ENCODE measurements around the gene NHSL2.

DNA sequence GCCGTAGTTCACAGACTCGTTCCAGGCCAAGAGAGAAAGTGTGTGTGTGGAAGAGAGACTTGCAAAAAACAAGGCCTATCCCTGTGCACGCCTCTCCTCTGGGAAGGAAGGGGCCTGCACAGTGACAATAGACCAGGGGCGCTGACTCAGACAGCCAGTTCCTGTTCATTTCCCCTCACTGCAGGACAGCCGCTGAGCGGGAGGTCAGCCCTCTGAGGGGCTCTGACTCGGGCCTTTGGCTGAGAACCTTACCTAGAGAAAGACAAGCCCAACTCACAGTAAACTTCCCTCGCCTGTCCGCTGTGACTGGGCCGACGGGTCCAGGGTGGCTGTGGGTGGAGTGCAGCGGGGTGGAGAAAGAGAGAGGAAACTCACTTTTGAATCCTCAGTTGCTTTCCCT, 169.0 kb downstream of the NHSL2 start:
- TF ChIP-seq, protein P1, sequence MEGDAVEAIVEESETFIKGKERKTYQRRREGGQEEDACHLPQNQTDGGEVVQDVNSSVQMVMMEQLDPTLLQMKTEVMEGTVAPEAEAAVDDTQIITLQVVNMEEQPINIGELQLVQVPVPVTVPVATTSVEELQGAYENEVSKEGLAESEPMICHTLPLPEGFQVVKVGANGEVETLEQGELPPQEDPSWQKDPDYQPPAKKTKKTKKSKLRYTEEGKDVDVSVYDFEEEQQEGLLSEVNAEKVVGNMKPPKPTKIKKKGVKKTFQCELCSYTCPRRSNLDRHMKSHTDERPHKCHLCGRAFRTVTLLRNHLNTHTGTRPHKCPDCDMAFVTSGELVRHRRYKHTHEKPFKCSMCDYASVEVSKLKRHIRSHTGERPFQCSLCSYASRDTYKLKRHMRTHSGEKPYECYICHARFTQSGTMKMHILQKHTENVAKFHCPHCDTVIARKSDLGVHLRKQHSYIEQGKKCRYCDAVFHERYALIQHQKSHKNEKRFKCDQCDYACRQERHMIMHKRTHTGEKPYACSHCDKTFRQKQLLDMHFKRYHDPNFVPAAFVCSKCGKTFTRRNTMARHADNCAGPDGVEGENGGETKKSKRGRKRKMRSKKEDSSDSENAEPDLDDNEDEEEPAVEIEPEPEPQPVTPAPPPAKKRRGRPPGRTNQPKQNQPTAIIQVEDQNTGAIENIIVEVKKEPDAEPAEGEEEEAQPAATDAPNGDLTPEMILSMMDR (IDR thresholded peaks at IDR 0.05): no peak
- TF ChIP-seq, protein P2, sequence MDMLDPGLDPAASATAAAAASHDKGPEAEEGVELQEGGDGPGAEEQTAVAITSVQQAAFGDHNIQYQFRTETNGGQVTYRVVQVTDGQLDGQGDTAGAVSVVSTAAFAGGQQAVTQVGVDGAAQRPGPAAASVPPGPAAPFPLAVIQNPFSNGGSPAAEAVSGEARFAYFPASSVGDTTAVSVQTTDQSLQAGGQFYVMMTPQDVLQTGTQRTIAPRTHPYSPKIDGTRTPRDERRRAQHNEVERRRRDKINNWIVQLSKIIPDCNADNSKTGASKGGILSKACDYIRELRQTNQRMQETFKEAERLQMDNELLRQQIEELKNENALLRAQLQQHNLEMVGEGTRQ (IDR thresholded peaks at IDR 0.05; ENCODE audit: borderline replicate concordance, low read depth, low read length): no peak
- TF ChIP-seq, protein P3, sequence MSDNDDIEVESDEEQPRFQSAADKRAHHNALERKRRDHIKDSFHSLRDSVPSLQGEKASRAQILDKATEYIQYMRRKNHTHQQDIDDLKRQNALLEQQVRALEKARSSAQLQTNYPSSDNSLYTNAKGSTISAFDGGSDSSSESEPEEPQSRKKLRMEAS (IDR thresholded peaks at IDR 0.05; ENCODE audit: low read depth): no peak
- TF ChIP-seq, protein P4, sequence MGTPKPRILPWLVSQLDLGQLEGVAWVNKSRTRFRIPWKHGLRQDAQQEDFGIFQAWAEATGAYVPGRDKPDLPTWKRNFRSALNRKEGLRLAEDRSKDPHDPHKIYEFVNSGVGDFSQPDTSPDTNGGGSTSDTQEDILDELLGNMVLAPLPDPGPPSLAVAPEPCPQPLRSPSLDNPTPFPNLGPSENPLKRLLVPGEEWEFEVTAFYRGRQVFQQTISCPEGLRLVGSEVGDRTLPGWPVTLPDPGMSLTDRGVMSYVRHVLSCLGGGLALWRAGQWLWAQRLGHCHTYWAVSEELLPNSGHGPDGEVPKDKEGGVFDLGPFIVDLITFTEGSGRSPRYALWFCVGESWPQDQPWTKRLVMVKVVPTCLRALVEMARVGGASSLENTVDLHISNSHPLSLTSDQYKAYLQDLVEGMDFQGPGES (IDR thresholded peaks at IDR 0.05; ENCODE audit: low read depth, low read length): no peak
- TF ChIP-seq EP300 (IDR thresholded peaks at IDR 0.05; ENCODE audit: borderline replicate concordance in 1 of 2, low read depth in 1 of 2, low read length in 1 of 2) (no peak), SIN3A (IDR thresholded peaks at IDR 0.05; ENCODE audit: borderline replicate concordance, low read depth, low read length) (no peak), RAD21 (IDR thresholded peaks at IDR 0.05; ENCODE audit: low read length) (no peak), EZH2phosphoT487 (IDR thresholded peaks at IDR 0.05; ENCODE audit: borderline replicate concordance, low read depth) (no peak), CHD2 (IDR thresholded peaks at IDR 0.05; ENCODE audit: low read length, partially characterized antibody) (no peak), YY1 (IDR thresholded peaks at IDR 0.05; ENCODE audit: low read depth) (no peak)
- TF ChIP-seq, protein P5, sequence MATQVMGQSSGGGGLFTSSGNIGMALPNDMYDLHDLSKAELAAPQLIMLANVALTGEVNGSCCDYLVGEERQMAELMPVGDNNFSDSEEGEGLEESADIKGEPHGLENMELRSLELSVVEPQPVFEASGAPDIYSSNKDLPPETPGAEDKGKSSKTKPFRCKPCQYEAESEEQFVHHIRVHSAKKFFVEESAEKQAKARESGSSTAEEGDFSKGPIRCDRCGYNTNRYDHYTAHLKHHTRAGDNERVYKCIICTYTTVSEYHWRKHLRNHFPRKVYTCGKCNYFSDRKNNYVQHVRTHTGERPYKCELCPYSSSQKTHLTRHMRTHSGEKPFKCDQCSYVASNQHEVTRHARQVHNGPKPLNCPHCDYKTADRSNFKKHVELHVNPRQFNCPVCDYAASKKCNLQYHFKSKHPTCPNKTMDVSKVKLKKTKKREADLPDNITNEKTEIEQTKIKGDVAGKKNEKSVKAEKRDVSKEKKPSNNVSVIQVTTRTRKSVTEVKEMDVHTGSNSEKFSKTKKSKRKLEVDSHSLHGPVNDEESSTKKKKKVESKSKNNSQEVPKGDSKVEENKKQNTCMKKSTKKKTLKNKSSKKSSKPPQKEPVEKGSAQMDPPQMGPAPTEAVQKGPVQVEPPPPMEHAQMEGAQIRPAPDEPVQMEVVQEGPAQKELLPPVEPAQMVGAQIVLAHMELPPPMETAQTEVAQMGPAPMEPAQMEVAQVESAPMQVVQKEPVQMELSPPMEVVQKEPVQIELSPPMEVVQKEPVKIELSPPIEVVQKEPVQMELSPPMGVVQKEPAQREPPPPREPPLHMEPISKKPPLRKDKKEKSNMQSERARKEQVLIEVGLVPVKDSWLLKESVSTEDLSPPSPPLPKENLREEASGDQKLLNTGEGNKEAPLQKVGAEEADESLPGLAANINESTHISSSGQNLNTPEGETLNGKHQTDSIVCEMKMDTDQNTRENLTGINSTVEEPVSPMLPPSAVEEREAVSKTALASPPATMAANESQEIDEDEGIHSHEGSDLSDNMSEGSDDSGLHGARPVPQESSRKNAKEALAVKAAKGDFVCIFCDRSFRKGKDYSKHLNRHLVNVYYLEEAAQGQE (IDR thresholded peaks at IDR 0.05; ENCODE audit: low read depth, low read length): no peak
